ENCODE data around the gene TRABD.

GRCh38 chr22:50208430-50208938 lies 22.8 kb downstream of the TRABD start:
- TF ChIP-seq, protein P1, sequence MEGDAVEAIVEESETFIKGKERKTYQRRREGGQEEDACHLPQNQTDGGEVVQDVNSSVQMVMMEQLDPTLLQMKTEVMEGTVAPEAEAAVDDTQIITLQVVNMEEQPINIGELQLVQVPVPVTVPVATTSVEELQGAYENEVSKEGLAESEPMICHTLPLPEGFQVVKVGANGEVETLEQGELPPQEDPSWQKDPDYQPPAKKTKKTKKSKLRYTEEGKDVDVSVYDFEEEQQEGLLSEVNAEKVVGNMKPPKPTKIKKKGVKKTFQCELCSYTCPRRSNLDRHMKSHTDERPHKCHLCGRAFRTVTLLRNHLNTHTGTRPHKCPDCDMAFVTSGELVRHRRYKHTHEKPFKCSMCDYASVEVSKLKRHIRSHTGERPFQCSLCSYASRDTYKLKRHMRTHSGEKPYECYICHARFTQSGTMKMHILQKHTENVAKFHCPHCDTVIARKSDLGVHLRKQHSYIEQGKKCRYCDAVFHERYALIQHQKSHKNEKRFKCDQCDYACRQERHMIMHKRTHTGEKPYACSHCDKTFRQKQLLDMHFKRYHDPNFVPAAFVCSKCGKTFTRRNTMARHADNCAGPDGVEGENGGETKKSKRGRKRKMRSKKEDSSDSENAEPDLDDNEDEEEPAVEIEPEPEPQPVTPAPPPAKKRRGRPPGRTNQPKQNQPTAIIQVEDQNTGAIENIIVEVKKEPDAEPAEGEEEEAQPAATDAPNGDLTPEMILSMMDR (IDR thresholded peaks at IDR 0.05) = no peak
- TF ChIP-seq ZFX (IDR thresholded peaks at IDR 0.05; ENCODE audit: borderline replicate concordance) = no peak

All from 22Rv1 (cell line).